Measurements from ENCODE around the gene WIPF3. TPM values are rescaled to one million over a fixed set of nuclear protein-coding genes. Genes with fewer than 3 reads are reported as not detected.

WIPF3 gene
- total and polyA plus RNA-seq, 2 experiments from 2014 or later = 1.4 to 2.8 TPM

- no peaks in the 10 kb centered on the region for H3K9me3 ChIP-seq (ENCODE audit: low read depth)
- H3K4me3 ChIP-seq = no peak overlapping the region
- no peaks in the 10 kb centered on the region for H3K4me1 ChIP-seq (ENCODE audit: low read depth)
- peaks cover 98% of the 10 kb centered on the region for H3K27me3 ChIP-seq
- TF ChIP-seq CTCF (IDR thresholded peaks at IDR 0.05; ENCODE audit: low read depth, low read length) = no peak
- no peaks in the 10 kb centered on the region for H3K36me3 ChIP-seq
- no peak overlapping the region for H3K27ac ChIP-seq
- DNase-seq (ENCODE audit: low read depth in 1 of 2, low spot score in 1 of 2) = no peak
Measured at GRCh38 chr7:29805031-29805430, 1.3 kb upstream of the WIPF3 start.

GRCh38 chr7:29805886-29806207, 461 bp upstream of the WIPF3 start:
- Histone ChIP-seq H3K27ac (no peak overlapping the region), H3K9me3 (ENCODE audit: low read depth) (no peaks in the 10 kb centered on the region), H3K27me3 (peaks cover 98% of the 10 kb centered on the region), H3K4me3 (peak overlapping the region; percentile 66), H3K36me3 (no peaks in the 10 kb centered on the region), H3K4me1 (ENCODE audit: low read depth) (no peaks in the 10 kb centered on the region)
- no peak for DNase-seq (ENCODE audit: low read depth in 1 of 2, low spot score in 1 of 2)
- TF ChIP-seq CTCF (IDR thresholded peaks at IDR 0.05; ENCODE audit: low read depth, low read length) = no peak

- no peaks in the 10 kb centered on the region for H3K36me3 ChIP-seq
- H3K4me1 ChIP-seq (ENCODE audit: low read depth) = no peaks in the 10 kb centered on the region
- peak overlapping the region; percentile 66 for H3K4me3 ChIP-seq
- DNase-seq (ENCODE audit: low read depth in 1 of 2, low spot score in 1 of 2) = peak; percentile 4 to 44
- TF ChIP-seq CTCF (IDR thresholded peaks at IDR 0.05; ENCODE audit: low read depth, low read length) = no peak
- peaks cover 97% of the 10 kb centered on the region for H3K27me3 ChIP-seq
- no peak overlapping the region for H3K27ac ChIP-seq
- no peaks in the 10 kb centered on the region for H3K9me3 ChIP-seq (ENCODE audit: low read depth)
Measured at GRCh38 chr7:29806995-29807841, 910 bp downstream of the WIPF3 start.

- Histone ChIP-seq H3K4me3 (no peak overlapping the region), H3K27me3 (peaks cover 98% of the 10 kb centered on the region)
Measured at GRCh38 chr7:29808075-29808801, 1.9 kb downstream of the WIPF3 start.

More at GRCh38 chr7:29808075-29808801, 1.9 kb downstream of the WIPF3 start:
- no peaks in the 10 kb centered on the region for H3K4me1 ChIP-seq (ENCODE audit: low read depth)
- H3K36me3 ChIP-seq = no peaks in the 10 kb centered on the region
- no peaks in the 10 kb centered on the region for H3K9me3 ChIP-seq (ENCODE audit: low read depth)
- DNase-seq (ENCODE audit: low read depth in 1 of 2, low spot score in 1 of 2) = no peak
- no peak overlapping the region for H3K27ac ChIP-seq
- no peak for TF ChIP-seq CTCF (IDR thresholded peaks at IDR 0.05; ENCODE audit: low read depth, low read length)
